GM15510 (cell line): ENCODE data around the gene TTLL7.

ENCODE experiments used
- POLR2A ChIP-seq: IDR thresholded peaks from 3 replicates; pipeline ENCODE4 v1.6.1; 2011; ENCODE audit warnings: borderline replicate concordance; ENCODE audit not compliant: insufficient read length; ENCODE audit errors: extremely low read depth

The TTLL7 gene

GRCh38 chr1:83922431-83922830 lies 76.5 kb downstream of the TTLL7 start:
- no peak for TF ChIP-seq POLR2A

- TF ChIP-seq POLR2A = no peak
Measured at GRCh38 chr1:83920320-83920719, 78.6 kb downstream of the TTLL7 start.

GRCh38 chr1:83919872-83920271 lies 79.1 kb downstream of the TTLL7 start:
- no peak for TF ChIP-seq POLR2A

- no peak for TF ChIP-seq POLR2A
Measured at GRCh38 chr1:83918688-83919285, 80.1 kb downstream of the TTLL7 start.

- no peak for TF ChIP-seq POLR2A
Measured at GRCh38 chr1:83917959-83918358, 81.0 kb downstream of the TTLL7 start.

GRCh38 chr1:83912876-83913275 lies 86.1 kb downstream of the TTLL7 start:
- no peak for TF ChIP-seq POLR2A

GRCh38 chr1:83910461-83910860 lies 88.5 kb downstream of the TTLL7 start:
- TF ChIP-seq POLR2A = no peak

- no peak for TF ChIP-seq POLR2A
Measured at GRCh38 chr1:83909687-83910086, 89.2 kb downstream of the TTLL7 start.

- no peak for TF ChIP-seq POLR2A
Measured at GRCh38 chr1:83905315-83905907, 93.5 kb downstream of the TTLL7 start.

- TF ChIP-seq POLR2A = no peak
Measured at GRCh38 chr1:83901547-83902155, 97.3 kb downstream of the TTLL7 start.

- no peak for TF ChIP-seq POLR2A
Measured at GRCh38 chr1:83900524-83900923, 98.4 kb downstream of the TTLL7 start.

GRCh38 chr1:83897516-83897915 lies 101.4 kb downstream of the TTLL7 start:
- no peak for TF ChIP-seq POLR2A

- no peak for TF ChIP-seq POLR2A
Measured at GRCh38 chr1:83896299-83896698, 102.6 kb downstream of the TTLL7 start.

GRCh38 chr1:83889707-83890106 lies 109.2 kb downstream of the TTLL7 start:
- TF ChIP-seq POLR2A = no peak

GRCh38 chr1:83887483-83887882 lies 111.4 kb downstream of the TTLL7 start:
- TF ChIP-seq POLR2A = no peak

GRCh38 chr1:83883979-83884378 lies 115.0 kb downstream of the TTLL7 start:
- no peak for TF ChIP-seq POLR2A

- TF ChIP-seq POLR2A = no peak
Measured at GRCh38 chr1:83882906-83883305, 116.0 kb downstream of the TTLL7 start.

GRCh38 chr1:83872515-83872914 lies 126.4 kb downstream of the TTLL7 start:
- no peak for TF ChIP-seq POLR2A
